HG02623 (cell line): ENCODE data around the gene ADRA2B.

Experiments used
- ATAC-seq: cut with Tn5 transposase; IDR thresholded peaks from one replicate; pipeline ENCODE4 v1.9.1; 2021; ENCODE audit warnings: moderate library complexity; ENCODE audit not compliant: unreplicated experiment

Gene ADRA2B

GRCh38 chr2:96106991-96107707, 9.2 kb downstream of the ADRA2B start:
- no peak for ATAC-seq

- ATAC-seq: no peak
These were observed 10.2 kb downstream of the ADRA2B start for GRCh38 chr2:96105994-96106715.

- no peak for ATAC-seq
These were observed 11.0 kb downstream of the ADRA2B start for GRCh38 chr2:96105152-96105915.

GRCh38 chr2:96104487-96104861, 11.9 kb downstream of the ADRA2B start:
- ATAC-seq: no peak

- no peak for ATAC-seq
These were observed 12.4 kb downstream of the ADRA2B start for GRCh38 chr2:96103761-96104486.

- no peak for ATAC-seq
These were observed 13.2 kb downstream of the ADRA2B start for GRCh38 chr2:96103187-96103601.

GRCh38 chr2:96102596-96103186, 13.7 kb downstream of the ADRA2B start:
- no peak for ATAC-seq

- ATAC-seq: no peak
These were observed 15.5 kb downstream of the ADRA2B start for GRCh38 chr2:96100893-96101304.

GRCh38 chr2:96099861-96100798, 16.2 kb downstream of the ADRA2B start:
- no peak for ATAC-seq

GRCh38 chr2:96098900-96099590, 17.3 kb downstream of the ADRA2B start:
- no peak for ATAC-seq

- ATAC-seq: no peak
These were observed 18.2 kb downstream of the ADRA2B start for GRCh38 chr2:96097951-96098823.

- no peak for ATAC-seq
These were observed 18.9 kb downstream of the ADRA2B start for GRCh38 chr2:96097441-96097840.

- ATAC-seq: no peak
These were observed 21.2 kb downstream of the ADRA2B start for GRCh38 chr2:96095116-96095636.

GRCh38 chr2:96093528-96093927, 22.8 kb downstream of the ADRA2B start:
- ATAC-seq: no peak

GRCh38 chr2:96092951-96093350, 23.4 kb downstream of the ADRA2B start:
- no peak for ATAC-seq

- ATAC-seq: no peak
These were observed 23.8 kb downstream of the ADRA2B start for GRCh38 chr2:96092573-96092877.

- ATAC-seq: no peak
These were observed 24.4 kb downstream of the ADRA2B start for GRCh38 chr2:96091711-96092572.
